NCI-H1930 (cell line): ENCODE data around the gene TSSK1B.
"Not testable (repeated sequence)": the region's sequence is repeated elsewhere in the genome, so short reads cannot be mapped to it uniquely, and the experiment has no call there.

ENCODE experiments used
- DNase-seq, 2 experiments: peaks; one replicate each; lab custom pipeline; 2025; lab: John Stamatoyannopoulos, UW

The TSSK1B gene

GRCh38 chr5:113434889-113435288, at the start of gene TSSK1B:
TSSK1B (minus strand) TSS chr5:113434989; CDS start chr5:113434839, 150 bp downstream.
- no peak for DNase-seq

DNA sequence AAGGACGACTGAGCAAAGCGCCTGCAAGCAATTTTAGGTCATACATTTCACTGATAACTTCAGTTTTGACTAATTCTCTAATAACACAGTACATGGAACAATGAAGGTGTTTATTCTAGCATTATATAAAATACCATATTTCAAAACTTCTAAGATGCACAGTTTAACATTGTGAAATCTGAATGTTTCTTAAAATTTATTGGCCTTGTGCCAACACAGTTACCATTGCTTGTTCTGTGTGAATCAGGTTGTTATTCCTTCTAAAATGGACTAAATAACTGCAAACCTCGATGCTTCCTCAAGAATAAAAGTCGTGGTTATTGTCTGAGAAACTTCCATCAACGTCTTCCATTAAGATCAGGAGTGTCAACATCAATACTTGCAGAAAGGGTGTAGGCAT, 45.5 kb upstream of the TSSK1B start:
- DNase-seq, result no peak

DNA sequence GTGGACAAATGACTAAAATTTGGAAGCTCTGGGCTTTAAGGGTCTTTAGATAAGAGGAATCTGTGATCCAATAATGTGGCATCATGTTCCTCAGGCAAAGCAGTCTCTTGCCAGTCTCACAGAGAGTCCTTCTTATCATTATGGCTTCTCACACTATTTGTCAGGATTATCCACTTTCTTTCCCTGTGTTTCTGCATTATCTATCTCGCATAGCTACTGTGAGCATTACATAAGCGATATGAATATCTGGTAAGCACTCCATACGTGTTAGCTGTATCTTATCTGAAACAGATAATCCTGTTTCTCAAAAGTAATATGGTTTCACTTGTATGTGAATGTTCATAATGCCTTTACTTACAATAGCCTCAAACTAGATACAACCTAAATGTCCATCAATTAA, 43.9 kb upstream of the TSSK1B start:
- no peak for DNase-seq

DNA sequence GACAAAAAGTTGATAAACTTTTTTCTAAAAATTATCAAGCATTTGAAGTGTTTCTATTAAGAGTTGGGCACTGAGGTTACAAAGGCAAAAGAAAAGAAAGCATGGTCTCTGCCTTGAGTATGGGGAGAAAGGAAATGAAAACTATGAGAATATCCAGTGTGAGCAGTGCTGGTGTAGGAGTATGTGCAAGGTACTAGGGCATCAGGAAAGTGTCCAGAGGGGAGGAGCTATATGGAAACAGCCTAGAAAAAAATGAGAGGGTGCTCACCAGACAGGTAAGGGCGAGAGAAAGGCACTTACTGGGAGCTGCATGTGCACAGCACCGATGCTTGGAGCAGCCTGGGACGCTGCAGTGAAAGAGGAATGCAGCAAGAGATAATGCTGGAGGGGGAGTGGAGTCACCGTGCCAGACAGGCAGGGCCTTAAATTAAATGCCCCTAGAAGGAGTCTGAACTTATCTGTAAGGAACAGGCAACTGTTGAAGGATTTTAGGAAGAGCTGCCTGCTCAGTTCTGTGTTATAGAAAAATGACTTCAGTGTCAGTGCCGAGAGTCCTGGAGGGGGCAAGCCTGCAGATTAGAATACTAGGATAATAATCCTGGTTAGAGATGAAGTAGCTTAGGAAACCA, 39.4 kb upstream of the TSSK1B start:
- DNase-seq, result no peak

GRCh38 chr5:113463032-113463431, 28.2 kb upstream of the TSSK1B start:
- no peak for DNase-seq

GRCh38 chr5:113457106-113457505, 22.3 kb upstream of the TSSK1B start:
- not testable (repeated sequence) for DNase-seq

DNA sequence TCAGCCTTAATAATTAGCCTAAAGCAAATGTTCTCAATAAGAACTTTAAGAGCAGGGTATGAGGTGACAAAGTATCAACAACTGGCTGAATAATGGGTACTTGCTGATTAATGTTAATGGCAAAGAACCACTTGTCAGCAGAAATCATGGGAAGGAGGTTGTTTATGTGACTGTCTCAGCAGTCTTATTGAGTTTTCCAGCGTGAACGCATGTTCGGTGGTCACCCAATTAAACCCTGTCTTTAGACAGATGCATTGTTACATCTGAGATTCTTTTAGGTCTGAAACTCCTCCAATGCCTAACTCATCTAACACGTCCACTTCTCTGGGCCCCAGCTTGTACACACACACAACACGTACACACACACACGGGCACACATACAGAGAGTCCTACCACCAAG, 18.2 kb upstream of the TSSK1B start:
- no peak for DNase-seq

- DNase-seq, result no peak
Observed at GRCh38 chr5:113451797-113452196, 17.0 kb upstream of the TSSK1B start.

GRCh38 chr5:113450929-113451328, 16.1 kb upstream of the TSSK1B start:
- no peak for DNase-seq

- DNase-seq, result no peak
Observed at GRCh38 chr5:113450462-113450861, 15.7 kb upstream of the TSSK1B start.

DNA sequence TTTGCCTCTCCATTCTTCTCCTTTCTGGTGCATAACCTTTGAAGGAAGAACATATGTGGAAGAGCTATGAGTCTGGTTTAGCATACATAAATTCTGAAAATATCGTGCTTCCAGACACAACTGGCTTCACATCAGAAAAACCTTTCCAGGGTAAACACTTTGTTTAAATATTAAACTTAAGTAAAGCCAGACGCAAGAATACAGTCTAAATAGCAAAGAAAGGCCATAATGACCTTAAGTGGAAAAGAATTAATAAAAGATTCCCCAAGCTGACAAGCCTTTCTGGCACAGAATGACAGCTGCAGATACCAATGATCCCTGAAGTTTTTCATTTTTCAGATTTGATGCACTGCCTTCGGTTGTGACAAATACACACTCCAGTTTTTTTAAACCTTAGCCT, 13.5 kb upstream of the TSSK1B start:
- DNase-seq, result no peak

GRCh38 chr5:113447498-113448050, 12.8 kb upstream of the TSSK1B start:
- no peak for DNase-seq

- no peak for DNase-seq
Observed at GRCh38 chr5:113446358-113446927, 11.7 kb upstream of the TSSK1B start.

GRCh38 chr5:113437111-113437510, 2.3 kb upstream of the TSSK1B start:
- no peak for DNase-seq

DNA sequence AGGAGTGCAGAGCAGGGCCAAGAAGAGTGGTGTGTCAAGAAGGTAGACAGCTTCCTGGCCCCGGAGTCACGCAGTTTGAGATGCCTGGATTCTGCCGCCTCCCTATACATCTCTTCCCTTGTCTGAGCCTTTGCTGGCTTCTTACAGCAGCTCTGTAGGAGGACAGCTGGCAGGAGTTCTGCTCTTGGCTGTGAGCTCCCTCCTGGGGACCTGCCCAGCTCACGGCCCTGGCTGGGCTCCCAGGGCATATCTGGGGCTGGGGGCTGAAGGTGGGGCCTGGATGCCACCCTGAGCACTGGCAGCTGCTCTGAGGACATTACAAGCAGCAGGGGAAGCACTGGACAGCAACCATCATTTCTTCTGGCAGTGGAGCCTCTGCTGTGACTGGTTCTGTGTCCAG, 786 bp upstream of the TSSK1B start:
- no peak for DNase-seq

GRCh38 chr5:113433862-113434612, 752 bp downstream of the TSSK1B start:
- DNase-seq, result no peak

GRCh38 chr5:113433071-113433470, 1.7 kb downstream of the TSSK1B start:
- no peak for DNase-seq

DNA sequence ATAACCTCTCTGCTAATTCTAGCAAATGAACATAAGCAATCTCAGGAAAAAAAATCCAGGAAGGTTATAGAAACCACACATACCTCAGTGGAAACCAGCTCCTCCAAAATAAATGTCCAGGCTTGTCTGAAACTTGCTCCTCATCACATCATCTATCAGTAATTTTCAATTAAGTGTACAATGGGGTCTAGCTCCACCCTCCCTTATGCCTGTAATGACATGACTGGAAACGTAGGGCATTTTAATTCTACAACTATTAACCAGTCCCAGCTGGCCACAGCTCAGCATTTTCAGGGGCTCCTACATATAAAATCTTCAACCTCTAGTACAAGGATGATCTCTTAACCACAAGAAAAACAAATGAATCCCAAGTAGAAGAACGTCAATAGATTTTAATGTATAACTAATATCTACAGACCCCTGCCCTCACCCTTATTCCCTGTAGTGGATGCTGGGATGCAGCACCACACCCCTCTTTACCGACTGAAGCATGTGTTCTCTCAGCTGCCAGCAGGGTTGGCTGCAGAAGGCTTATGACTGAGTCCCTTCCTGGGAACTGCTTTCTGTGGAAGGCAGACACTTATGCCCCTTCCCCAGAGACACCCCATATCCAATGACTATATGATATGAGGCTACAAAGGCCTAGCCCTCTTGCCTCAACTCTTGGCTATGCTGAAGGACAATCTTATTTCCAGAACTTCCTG, 6.8 kb downstream of the TSSK1B start:
- DNase-seq, result no peak

GRCh38 chr5:113425909-113426308, 8.9 kb downstream of the TSSK1B start:
- DNase-seq, result no peak

- no peak for DNase-seq
Observed at GRCh38 chr5:113421693-113422092, 13.1 kb downstream of the TSSK1B start.

DNA sequence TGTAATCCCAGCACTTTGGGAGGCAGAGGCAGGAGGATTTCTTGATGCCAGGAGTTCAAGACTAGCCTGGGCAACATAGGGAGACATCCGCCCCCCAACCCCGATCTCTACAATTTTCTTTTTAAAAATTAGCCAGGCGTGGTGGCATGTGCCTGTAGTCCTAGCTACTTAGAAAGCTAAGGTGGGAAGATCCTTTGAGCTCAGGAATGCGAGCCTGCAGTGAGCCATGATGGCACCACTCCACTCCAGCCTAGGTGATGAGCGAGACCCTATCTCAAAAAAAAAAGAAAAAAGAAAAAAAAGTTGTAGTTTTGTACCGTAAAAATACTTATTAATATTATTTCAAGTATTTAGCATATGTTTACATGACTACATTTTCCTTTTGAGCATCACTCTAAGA, 29.3 kb downstream of the TSSK1B start:
- no peak for DNase-seq

DNA sequence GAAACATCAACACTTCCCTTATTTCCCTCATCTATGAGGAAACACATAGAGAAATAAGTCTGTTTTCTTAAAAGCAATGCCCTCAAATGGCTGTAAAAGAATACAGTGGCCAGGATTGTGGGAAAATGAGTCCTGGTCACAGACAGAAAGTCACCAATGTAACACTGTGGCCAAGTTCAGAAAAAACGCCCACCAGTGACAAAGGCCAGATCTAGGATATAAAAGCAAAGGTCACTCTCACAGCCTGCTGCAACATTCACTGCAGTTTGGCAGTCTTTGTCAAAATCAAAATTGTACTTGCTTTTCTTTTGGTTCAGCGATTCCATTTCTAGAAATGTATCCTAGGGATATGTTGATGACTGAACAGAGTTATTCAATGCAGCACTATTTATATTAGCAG, 30.5 kb downstream of the TSSK1B start:
- DNase-seq, result no peak
